Gastroesophageal sphincter (tissue), 4 donors: Measurements from ENCODE around the gene CFTR. TPM values are rescaled to one million over a fixed set of nuclear protein-coding genes. Genes with fewer than 3 reads are reported as not detected.

Source experiments
- ATAC-seq: fragments of 150-250 bp; one replicate; pipeline ENCODE4 v1.9.1; 2016; ENCODE audit warnings: mild to moderate bottlenecking, moderate library complexity
- H3K27ac ChIP-seq, 4 donors: fragments of 200-600 bp; sonication (generic) in 3 of 4; 1 replicate in 3 of 4; 2 replicates in 1 of 4; pipeline ENCODE4 v1.5.1; 2016 to 2019
- H3K27me3 ChIP-seq: fragments of 200-600 bp; sonication (generic); one replicate; pipeline ENCODE4 v1.5.1; 2019
- H3K36me3 ChIP-seq, 2 donors: fragments of 200-600 bp; sonication (generic); one replicate each; pipeline ENCODE4 v1.5.1; 2019; ENCODE audit warnings: control low read depth in 1 of 2
- H3K4me1 ChIP-seq, 3 donors: fragments of 200-600 bp; sonication (generic); 1 replicate in 2 of 3; 2 replicates in 1 of 3; pipeline ENCODE4 v1.5.1; 2016 to 2019; ENCODE audit warnings: control low read depth in 2 of 3
- H3K4me3 ChIP-seq, 2 donors: fragments of 200-600 bp; sonication (generic); one replicate each; pipeline ENCODE4 v1.5.1; 2019; ENCODE audit warnings: mild to moderate bottlenecking in 1 of 2, moderate library complexity in 1 of 2
- H3K9me3 ChIP-seq, 3 donors: fragments of 200-600 bp; sonication (generic); one replicate each; pipeline ENCODE4 v1.5.1; 2017 to 2019; ENCODE audit warnings: control low read depth in 2 of 3
- EP300 ChIP-seq: sonication (generic); formaldehyde crosslinking; IDR thresholded peaks from one replicate; pipeline ENCODE4 v1.6.1; 2017; ENCODE audit warnings: antibody characterized with exemption, mild to moderate bottlenecking
- POLR2A ChIP-seq, 2 donors: fragments of 450-650 bp; IDR thresholded peaks; one replicate each; pipeline ENCODE4 v1.6.1; 2017; ENCODE audit warnings: antibody characterized with exemption in 2 of 2, mild to moderate bottlenecking in 2 of 2, moderate library complexity in 1 of 2
- POLR2AphosphoS5 ChIP-seq: sonication (generic); formaldehyde crosslinking; IDR thresholded peaks from one replicate; pipeline ENCODE4 v1.6.1; 2017; ENCODE audit warnings: antibody characterized with exemption
- WGBS, 2 donors: methylation state at CpG; one replicate each; pipeline ENCODE4 v1.1.5; 2018; ENCODE audit warnings: low coverage in 1 of 2; 5-methylcytosine and 5-hydroxymethylcytosine counted together
- total RNA-seq, 4 donors: library from RNA; depleted of rRNA; stranded (reverse); fragments of >200 nt; gene quantifications; one replicate each; pipeline ENCODE4 v1.1.0, GENCODE V29; 2016
- TF ChIP-seq, protein P1 (sequence below), 4 experiments: fragments of 200-600 bp in 2 of 4; fragments of 450-650 bp in 2 of 4; sonication (generic) in 1 of 4; IDR thresholded peaks; one replicate each; pipeline ENCODE4 v1.5.1; 2017 to 2019; ENCODE audit warnings: antibody characterized with exemption in 4 of 4, mild to moderate bottlenecking in 2 of 4, moderate library complexity in 2 of 4

Gene CFTR
- total RNA-seq, 4 donors from 2014 or later, result 1.9 TPM; not detected in 3

DNA sequence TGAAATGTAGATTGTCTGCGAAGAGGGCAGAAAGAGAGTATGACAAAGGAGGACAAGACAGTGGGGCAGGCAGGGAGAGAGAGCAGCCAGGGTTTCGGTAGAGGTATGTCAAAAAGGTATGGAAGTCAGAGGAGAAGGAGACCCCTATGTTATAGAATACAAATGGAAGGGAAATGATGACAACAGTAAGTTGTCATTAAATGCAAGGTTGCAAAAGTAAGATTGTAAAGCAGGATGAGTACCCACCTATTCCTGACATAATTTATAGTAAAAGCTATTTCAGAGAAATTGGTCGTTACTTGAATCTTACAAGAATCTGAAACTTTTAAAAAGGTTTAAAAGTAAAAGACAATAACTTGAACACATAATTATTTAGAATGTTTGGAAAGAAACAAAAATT, 126.3 kb downstream of the CFTR start:
- no peak overlapping the region for H3K27ac ChIP-seq
- no peaks in the 10 kb centered on the region for H3K36me3 ChIP-seq
- H3K27me3 ChIP-seq, result no peaks in the 10 kb centered on the region
- no peaks in the 10 kb centered on the region for H3K9me3 ChIP-seq
- H3K4me1 ChIP-seq, result peaks cover 0 to 6% (median 0%) of the 10 kb centered on the region in 3 donors
- no peak for ATAC-seq
- TF ChIP-seq POLR2AphosphoS5 (no peak), POLR2A (IDR thresholded peaks at IDR 0.05) (no peak), EP300 (no peak)
- TF ChIP-seq, protein P1, sequence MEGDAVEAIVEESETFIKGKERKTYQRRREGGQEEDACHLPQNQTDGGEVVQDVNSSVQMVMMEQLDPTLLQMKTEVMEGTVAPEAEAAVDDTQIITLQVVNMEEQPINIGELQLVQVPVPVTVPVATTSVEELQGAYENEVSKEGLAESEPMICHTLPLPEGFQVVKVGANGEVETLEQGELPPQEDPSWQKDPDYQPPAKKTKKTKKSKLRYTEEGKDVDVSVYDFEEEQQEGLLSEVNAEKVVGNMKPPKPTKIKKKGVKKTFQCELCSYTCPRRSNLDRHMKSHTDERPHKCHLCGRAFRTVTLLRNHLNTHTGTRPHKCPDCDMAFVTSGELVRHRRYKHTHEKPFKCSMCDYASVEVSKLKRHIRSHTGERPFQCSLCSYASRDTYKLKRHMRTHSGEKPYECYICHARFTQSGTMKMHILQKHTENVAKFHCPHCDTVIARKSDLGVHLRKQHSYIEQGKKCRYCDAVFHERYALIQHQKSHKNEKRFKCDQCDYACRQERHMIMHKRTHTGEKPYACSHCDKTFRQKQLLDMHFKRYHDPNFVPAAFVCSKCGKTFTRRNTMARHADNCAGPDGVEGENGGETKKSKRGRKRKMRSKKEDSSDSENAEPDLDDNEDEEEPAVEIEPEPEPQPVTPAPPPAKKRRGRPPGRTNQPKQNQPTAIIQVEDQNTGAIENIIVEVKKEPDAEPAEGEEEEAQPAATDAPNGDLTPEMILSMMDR (IDR thresholded peaks at IDR 0.05), result no peak
- WGBS, 2 donors, result 93 to 94% methylated on average over 2 to 3 of the region's 3 CpGs
- H3K4me3 ChIP-seq, result no peak overlapping the region

DNA sequence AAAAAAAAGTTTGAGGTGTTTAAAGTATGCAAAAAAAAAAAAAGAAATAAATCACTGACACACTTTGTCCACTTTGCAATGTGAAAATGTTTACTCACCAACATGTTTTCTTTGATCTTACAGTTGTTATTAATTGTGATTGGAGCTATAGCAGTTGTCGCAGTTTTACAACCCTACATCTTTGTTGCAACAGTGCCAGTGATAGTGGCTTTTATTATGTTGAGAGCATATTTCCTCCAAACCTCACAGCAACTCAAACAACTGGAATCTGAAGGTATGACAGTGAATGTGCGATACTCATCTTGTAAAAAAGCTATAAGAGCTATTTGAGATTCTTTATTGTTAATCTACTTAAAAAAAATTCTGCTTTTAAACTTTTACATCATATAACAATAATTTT, 130.6 kb downstream of the CFTR start:
- H3K27ac ChIP-seq, result no peak overlapping the region
- no peak overlapping the region for H3K4me3 ChIP-seq
- H3K9me3 ChIP-seq, result no peaks in the 10 kb centered on the region
- no peak for TF ChIP-seq EP300
- no peak for TF ChIP-seq POLR2A (IDR thresholded peaks at IDR 0.05)
- no peak for TF ChIP-seq POLR2AphosphoS5
- TF ChIP-seq, protein P1 (IDR thresholded peaks at IDR 0.05), result no peak
- no peaks in the 10 kb centered on the region for H3K4me1 ChIP-seq
- no peaks in the 10 kb centered on the region for H3K36me3 ChIP-seq
- ATAC-seq, result no peak
- WGBS, 2 donors, result 90 to 96% methylated on average over 2 of the region's 2 CpGs
- no peaks in the 10 kb centered on the region for H3K27me3 ChIP-seq

DNA sequence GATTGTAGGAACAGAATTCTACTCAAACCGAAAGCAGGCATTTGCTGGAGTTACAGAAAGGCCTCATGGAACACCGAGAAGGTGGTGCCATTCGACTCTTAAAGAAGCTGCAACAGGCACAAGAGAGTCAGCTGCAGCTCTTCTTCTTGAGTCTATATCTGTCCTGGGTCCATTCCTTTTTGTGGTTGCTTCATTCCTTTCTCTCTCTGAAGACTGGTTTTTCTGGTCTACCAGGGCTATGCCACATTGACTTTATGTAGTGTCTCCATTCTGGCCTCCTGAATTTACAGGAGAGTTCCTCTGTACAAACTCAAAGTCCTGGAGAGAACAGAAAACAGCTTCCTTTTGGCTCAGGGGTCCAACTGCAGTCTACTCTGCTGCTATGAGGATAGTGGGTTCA, 132.8 kb downstream of the CFTR start:
- no peak overlapping the region for H3K4me3 ChIP-seq
- TF ChIP-seq POLR2A (IDR thresholded peaks at IDR 0.05), result no peak
- TF ChIP-seq EP300, result no peak
- TF ChIP-seq, protein P1 (IDR thresholded peaks at IDR 0.05), result no peak
- no peak for TF ChIP-seq POLR2AphosphoS5
- WGBS, 2 donors, result 93 to 97% methylated on average over 3 of the region's 3 CpGs

DNA sequence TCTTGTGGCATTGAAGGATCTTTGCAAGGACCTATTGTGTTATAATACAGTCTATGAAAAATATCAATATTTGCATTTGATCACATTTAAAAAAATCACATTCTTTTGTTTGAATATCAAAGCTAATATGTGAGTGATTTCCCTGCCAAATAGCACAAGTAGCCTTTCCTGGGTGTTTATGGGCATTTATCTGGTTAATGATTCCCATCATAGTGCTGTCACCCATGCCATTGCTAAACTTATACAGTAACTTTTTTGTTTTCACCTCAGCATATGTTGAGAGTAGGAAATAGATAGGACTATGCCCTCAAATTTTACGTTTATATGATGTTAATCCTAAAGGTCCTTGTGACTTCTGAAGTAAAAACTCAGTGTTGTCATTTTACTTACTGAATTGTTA, 136.9 kb downstream of the CFTR start:
- Histone ChIP-seq H3K27ac (no peak overlapping the region), H3K4me1 (no peaks in the 10 kb centered on the region), H3K36me3 (no peaks in the 10 kb centered on the region), H3K27me3 (no peaks in the 10 kb centered on the region), H3K9me3 (no peaks in the 10 kb centered on the region), H3K4me3 (no peak overlapping the region)
- TF ChIP-seq EP300, result no peak
- TF ChIP-seq POLR2A (IDR thresholded peaks at IDR 0.05), result no peak
- TF ChIP-seq, protein P1 (IDR thresholded peaks at IDR 0.05), result no peak
- WGBS, 2 donors, result 13 to 54% methylated on average over 1 of the region's 1 CpG
- ATAC-seq, result no peak

More for the DNA sequence above, 132.8 kb downstream of the CFTR start:
- ATAC-seq, result no peak
- H3K27me3 ChIP-seq, result no peaks in the 10 kb centered on the region
- H3K36me3 ChIP-seq, result no peaks in the 10 kb centered on the region
- no peaks in the 10 kb centered on the region for H3K9me3 ChIP-seq
- no peaks in the 10 kb centered on the region for H3K4me1 ChIP-seq
- no peak overlapping the region for H3K27ac ChIP-seq

DNA sequence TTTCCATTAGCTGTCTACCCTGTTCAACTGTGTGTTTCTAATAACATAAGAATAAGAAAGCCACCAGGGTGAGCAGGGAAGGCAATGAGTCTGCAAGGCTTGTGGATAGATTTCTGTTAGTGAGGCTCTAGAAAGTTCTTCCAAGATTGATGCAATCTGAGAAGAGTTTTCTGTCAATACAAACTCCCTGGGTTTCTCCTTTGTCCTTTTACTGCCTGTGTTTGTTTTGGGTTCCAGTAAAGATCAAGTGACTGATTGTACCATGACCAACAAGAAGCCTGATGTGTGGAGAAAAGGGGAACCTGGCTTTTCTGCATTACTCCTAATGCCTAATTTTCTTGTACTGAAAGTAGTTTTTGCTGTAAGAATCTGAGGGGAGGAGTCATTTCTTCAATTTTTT, 139.9 kb downstream of the CFTR start:
- TF ChIP-seq POLR2A (IDR thresholded peaks at IDR 0.05), result no peak
- TF ChIP-seq POLR2AphosphoS5, result no peak
- TF ChIP-seq, protein P1 (IDR thresholded peaks at IDR 0.05), result no peak
- TF ChIP-seq EP300, result no peak
- no peaks in the 10 kb centered on the region for H3K27me3 ChIP-seq
- H3K27ac ChIP-seq, result no peak overlapping the region
- no peaks in the 10 kb centered on the region for H3K36me3 ChIP-seq
- no peak for ATAC-seq
- no peaks in the 10 kb centered on the region for H3K9me3 ChIP-seq
- no peak overlapping the region for H3K4me3 ChIP-seq
- H3K4me1 ChIP-seq, result no peaks in the 10 kb centered on the region
